ENCODE measurements around the gene TMEM9.
"Not testable (repeated sequence)": the region's sequence is repeated elsewhere in the genome, so short reads cannot be mapped to it uniquely, and the experiment has no call there.

TMEM9 gene

DNA sequence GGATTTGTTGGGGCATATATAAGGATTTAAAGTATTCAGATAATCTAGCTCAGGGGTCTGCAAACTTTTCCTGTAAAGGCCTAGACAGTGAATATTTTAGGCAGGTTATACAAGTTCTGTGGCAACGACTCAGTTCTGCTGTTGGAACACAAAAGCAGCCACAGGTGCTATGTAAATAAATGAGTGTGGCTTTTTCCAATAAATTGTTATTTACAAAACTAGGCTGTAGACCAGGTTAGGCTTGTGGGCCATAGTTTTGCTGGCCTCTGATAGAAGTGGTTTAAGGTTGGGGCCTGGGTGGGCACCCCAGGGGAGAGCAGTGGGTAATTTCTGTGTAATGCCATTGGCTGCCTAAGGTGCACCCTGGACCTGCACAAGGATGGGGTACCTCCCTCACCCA, 19.5 kb upstream of the TMEM9 start:
- DNase-seq (ENCODE audit: low read depth, low spot score) = no peak

DNA sequence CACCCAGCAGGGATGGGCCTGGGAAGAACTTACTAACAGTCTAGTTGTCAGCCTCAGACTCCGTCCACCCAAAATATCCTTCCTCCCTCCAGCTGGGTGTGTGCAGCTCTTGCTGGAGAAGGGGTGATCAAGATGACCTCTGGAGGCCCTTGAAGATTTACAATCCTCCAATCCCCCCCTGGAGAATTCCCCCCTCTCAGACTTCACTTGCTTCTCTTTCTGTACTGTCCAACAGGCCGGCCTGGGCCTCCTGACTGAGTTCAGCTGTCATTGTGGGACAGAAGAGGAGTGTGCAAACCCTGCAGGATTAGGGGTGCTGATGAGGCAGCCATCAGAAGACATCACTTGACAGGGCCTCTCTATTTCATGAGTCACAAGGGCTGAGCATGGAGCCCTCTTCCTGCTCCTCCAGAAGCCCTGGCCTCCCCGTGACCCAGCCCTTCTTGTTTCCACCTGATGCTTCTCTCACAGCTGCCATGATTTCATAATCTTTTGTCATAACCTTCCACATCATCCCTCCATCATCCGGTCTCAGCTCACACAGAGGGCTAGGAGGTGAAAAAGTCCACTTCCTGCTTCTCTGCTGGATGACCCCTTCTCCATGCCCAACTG, 18.8 kb upstream of the TMEM9 start:
- DNase-seq (ENCODE audit: low read depth, low spot score) = no peak

DNA sequence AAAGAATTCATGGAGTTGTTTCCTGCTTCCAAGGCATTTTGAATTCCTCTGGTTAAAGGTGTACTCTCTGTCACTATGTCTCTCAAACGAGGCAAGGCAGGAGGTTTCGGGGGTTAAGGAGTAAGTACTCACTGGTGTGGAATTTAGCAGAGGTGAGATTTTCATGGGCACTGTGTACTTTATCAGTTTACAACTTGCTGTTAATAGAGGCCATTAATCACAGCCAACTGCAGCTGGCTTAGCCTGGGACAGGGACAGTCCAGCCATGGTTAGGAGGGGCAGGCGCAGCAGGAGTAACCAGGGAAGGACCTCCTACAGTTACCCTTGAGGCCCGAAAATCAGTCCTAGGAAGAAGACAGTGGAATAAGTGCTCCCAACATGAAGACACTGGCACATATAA, 18.1 kb upstream of the TMEM9 start:
- no peak for DNase-seq (ENCODE audit: low read depth, low spot score)

DNA sequence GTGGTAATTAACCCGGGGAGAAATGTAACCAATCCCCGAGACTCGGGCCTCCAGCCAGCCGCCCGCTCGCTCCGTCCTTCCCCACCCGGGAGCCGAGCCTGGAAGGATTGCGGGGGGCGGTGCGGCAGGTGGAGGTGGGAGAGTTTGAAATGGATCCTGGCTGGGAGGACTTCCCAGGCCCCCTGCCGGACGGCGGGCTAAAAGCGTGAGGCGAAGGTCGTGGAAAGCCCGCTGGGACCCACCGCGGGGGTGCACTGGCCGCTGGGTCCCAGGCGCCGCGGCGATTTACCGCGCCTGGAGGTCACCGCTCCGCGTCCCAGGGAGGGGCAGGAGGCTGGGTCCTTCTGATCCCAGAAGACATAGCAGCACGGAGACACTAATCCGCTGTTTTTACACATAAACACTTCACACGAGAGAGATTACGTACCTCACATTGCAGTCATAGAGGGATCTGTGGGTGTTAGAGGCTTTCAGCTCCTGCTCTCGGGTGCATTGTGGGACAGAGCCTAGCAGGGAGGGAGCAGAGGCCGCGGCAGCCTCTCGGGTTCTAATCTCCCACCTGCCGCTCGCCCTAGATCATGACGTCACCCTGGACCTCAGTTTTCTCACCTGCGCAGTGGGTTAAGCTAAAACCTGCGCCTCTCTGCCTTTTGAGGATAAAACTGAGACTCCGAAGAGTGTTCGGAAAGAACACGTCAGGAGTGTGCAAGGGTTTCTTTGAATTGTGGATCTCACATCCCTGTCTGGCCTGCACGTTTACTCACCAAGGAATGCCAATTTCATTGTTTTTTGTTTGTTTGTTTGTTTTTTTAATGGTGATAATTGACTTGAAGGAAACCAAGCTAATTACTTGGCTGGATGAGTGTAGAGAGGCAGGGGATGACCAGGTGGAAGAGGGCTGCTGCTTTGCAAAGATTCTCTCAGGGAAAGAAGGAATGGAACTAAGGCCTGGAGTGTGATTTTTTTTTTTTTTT, 17.1 kb upstream of the TMEM9 start:
- DNase-seq (ENCODE audit: low read depth, low spot score) = peak; percentile 75

DNA sequence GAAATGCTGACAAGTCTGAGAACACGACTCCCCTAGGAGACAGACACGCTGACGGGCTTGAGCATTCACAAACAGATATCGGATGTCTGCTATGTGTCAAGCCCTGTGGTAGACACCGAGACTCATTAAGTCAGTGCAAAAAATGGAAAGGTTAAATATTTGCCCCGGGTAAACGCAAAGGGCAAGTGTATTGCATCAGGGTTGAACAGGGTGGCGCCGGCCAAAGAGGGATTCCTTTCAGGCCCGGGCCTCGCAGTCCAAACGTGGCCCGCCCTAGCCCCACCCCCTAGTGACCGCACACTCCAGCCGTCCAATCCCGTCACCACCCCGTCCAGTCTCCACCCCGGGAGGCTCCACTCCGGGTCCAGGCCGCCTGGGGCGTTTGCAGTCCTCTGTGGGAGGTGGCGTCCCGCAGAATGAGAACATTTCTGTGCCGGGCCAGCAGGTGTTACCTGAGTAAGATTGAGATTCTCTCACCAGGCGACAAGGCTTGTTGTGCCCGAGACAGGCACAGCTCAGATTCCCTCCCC, 16.3 kb upstream of the TMEM9 start:
- peak; percentile 96 for DNase-seq (ENCODE audit: low read depth, low spot score)

DNA sequence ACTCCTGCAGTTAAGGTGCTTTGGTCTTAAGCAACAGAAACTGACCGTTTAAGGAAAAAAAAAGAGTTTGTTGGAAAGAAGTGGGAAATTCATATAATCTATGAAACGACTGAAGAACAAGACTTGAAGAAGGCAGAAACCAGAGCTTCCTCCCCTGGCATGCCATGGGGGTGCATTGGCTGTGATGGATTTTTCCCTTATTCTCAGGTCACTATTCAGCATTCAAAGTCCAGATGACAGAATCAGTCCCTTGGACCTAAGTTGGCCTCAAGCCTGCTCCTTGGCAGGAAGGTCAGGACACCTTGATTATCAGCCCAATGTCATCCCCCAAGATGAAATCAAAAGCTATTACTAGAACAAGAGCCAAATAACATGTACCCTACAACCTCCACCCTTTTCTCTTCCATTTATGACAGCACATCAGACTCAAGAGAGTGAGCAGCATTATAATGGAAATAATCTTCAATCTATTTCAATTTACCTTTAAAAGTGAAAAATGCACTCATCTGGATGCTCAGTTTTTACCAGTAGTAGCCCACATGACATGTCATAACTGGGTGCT, 15.8 kb upstream of the TMEM9 start:
- no peak for DNase-seq (ENCODE audit: low read depth, low spot score)

DNA sequence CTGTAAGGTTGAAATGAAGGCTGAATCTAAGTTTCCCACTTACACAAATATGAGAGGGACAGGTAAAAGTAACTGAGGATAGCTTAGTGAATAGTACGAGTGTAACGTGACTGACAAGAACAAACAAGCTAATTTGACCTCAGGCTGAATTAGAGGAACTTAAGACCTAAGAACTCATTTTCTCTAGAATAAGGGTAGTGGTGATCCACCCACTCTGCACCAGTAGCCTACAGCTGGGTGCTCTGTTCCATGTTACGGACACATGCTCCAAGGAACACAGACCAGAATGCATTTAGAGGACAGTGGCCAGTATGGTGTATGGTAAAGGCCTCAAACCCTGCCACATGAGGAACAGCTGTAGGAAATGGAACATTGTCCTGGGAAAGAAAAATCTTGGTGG, 14.9 kb upstream of the TMEM9 start:
- no peak for DNase-seq (ENCODE audit: low read depth, low spot score)

DNA sequence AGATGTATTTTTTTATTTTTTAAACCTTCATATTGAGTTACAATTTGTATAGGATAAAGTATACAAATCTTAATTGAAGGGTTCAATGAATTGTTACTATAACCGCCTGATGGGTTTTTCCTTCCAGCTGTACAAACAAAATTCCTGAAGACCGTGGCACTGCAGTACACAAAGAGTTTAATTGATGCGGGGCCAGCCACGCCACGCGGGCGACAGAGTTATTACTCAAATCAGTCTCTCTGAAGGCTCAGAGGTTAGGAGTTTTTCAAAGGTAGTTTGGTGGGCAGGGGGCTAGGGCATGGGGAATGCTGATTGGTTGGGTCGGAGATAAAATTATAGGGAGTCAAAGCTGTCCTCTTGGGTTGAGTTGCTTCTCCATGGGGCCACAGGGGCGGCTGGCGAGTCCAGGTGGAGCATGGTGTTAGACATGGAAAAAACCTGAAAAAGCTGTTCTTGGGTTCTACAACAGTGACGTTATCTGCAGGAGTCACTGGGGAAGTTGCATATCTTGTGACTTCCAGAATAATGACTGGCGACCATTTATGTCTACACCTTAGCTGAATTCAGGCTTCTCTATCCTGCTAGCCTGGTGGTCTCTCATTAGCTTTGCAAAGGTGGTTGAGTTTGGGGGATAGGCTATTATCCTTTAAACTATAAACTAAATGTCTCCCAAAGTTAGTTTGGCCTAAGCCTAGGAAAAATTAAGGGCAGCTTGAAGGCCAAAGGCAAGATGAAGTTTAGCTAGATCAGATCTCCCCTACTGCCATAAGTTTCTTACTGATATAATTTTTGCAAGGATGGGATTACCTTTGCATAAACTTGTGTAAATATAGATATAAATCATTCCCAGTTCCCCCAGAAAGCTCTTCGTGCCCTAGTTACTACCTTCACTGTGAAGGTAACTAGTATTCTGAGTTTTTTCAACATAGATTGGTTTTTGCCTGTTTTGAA, 13.0 kb upstream of the TMEM9 start:
- DNase-seq (ENCODE audit: low read depth, low spot score) = no peak

DNA sequence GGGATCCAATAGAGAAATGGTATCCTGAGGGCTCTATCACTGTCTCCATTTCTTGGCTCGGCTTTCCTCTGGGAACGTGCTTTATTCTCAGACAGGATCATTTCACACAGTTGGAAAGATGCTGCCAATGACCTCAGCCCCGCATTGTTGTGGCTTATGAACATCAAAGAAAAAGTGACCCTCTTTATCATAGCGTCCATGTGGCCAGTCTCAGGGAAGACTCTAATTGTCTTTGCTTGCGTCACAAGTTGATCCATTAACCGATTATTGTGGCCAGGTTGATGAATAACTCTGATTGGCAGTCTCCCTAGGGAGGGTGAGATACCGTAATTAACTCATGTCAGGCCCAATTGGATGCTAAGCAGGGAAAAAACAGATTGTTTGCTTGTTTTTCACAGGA, 10.4 kb upstream of the TMEM9 start:
- DNase-seq (ENCODE audit: low read depth, low spot score) = no peak

DNA sequence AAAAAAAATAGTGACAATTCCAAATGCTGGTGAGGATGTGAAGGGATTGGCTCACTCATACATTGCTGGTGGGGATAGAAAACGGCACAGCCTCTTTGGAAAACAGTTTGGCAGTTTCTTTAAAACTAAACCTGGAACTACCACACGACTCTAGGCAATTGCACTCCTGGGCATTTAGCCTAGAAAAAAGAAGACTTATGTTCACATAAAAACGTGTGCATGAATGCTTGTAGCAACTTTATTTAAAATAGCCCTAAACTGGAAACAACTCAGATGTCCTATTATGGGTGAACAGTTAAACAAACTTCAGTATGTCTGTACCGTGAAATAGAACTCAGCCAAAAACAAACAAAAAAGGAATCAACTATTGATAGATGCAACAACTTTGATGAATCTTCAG, 9.4 kb upstream of the TMEM9 start:
- DNase-seq (ENCODE audit: low read depth, low spot score) = no peak

DNA sequence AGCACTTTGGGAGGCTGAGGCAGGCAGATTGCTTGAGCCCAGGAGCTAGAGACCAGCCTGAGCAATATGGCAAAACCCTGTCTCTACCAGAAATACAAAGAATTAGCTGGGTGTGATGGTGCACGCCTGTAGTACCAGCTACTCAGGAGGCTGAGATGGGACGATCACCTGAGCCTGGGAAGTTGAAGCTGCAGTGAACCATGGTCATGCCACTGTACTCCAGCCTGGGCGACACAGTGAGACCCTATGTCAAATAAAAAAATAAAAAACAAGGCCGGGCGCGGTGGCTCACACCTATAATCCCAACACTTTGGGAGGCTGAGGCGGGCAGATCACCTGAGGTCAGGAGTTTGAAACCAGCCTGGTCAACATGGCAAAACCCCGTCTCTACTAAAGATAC, 8.8 kb upstream of the TMEM9 start:
- not testable (repeated sequence) for DNase-seq (ENCODE audit: low read depth, low spot score)

DNA sequence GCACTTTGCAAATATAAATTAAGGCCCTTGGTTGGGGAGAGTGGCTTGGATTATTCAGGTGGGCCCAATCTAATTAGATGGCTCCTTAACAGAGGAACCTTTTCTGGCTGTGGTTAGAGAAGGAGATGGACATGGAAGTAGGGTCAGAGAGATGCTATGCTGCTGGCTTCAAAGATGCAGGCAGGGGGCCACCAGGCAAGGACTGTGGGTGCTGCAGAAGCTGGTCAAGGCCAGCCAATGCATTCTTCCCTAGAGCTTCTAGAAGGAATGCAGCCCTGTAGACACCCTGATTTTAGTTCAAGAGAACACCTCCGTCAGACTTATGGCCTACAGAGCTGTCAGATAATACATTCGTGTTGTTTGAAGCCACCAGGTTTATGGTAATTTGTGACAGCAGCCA, 3.7 kb upstream of the TMEM9 start:
- no peak for DNase-seq (ENCODE audit: low read depth, low spot score)

DNA sequence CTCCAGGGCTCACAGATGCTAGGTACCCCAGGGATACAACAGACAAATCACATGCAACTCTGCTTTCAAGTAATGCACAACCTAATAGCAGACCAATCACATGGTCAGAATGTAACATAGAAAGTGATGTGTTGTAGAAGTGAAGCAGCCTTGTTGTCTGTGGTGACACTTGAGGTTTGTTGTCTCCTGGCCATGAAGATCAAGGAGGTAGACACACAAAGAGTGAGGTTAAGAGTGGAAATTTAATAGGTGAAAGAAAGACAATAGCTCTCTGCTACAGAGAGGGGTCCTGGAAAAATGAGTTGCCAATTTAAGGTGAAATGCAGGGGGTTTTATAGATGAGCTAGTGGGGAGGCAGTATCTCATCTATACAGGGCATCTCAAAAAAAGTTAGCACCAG, 2.5 kb upstream of the TMEM9 start:
- DNase-seq (ENCODE audit: low read depth, low spot score) = no peak

DNA sequence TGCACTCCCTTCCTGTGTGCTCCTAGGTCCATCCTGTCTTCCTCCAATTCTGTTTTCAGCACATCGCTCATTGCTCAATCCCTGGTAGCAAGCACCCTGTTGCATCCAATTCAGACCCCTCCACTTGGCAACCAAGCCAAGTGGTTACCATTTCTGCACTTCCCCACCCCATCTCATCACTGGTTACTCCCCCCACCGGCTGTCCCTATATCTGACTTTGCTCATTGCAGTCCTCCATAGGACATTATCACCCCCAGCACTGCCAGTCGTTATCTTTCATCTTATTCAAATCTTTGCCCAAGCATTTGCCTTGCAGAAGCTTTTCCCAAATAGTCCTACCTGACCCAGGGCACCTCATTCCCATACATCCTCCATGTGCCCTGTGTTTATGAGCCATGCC, 2.1 kb upstream of the TMEM9 start:
- no peak for DNase-seq (ENCODE audit: low read depth, low spot score)

DNA sequence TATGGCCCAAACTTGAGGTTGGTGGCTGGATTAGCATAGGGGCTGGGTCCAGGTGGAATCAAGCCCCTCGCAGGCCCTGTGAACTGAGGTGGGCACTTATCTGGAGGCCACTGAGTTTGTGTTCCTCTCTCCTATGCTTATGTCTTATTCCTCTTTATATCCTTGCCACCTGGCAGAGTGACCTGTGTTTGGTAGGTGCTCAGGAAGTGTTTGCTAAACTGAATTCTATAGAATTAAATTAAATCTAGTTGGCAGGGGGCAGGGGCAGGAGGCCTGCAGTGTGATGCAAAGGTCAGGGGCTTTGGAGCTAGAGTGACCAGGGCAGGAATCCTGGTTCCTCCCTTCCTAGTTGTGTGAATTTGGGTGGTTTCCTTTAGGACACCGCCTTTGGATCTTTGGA, 1.1 kb upstream of the TMEM9 start:
- DNase-seq (ENCODE audit: low read depth, low spot score) = no peak

DNA sequence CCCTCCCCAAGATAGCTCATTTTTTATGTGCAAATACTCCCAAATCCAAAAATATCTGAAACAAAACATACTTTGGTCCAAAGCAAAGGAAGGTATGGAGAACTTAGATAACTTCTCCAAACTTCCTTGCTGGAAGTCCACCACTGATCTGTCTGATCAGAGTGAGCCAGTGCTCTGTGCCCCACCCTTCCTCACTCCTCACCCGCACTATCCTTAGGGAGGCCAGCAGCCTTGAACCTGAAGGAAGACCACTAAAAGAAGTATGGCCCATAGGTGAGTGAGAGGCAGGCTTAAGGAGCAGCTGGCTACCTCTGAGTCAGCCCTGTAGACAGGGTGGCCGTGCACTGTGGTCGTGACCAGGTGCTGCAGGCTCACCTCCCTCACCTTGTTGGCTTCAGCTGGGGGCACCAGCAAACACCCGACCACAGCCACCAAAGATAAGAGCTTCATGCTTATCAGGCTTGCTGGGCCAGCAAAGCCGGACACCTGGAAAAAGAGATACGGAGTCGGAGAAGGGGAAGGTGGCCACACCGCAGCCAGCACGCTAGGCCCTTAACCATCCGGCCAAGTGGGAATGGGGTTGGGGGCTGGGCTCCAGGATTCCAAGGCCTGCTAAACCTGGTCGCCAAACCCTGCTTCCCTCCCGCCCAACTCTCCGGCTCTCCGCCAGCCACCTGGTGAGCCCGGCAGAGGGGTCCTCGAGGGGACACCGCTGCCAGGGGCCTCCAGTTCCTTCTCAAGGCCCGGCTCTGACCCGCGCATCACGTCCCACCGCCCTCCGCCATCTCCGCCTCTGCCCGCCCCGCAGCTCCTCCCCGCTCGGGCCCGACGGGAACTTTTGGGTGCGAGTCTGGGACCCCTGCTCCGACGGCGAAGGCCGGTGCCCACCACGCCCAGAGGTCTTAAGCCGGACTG, 543 bp downstream of the TMEM9 start:
- peak; percentile 64 for DNase-seq (ENCODE audit: low read depth, low spot score)

DNA sequence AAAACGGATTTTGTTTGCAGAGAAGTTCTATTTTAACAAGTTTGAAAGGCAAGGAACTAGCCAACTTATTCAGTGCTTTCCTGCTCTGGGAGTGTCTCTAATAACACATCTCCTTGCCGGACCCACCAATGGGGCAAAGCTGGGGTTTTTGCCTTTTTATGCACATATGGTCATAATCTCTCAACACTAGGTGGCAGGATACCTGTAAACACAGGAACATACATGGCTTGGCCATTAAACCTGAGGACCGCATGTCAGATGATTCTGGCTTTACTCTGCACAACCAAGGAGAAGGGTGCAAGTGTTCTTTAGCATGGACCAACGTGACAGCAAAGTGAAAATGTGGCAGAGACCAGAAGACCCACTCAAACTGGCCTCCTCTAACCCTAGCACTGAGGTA, 4.9 kb downstream of the TMEM9 start:
- DNase-seq (ENCODE audit: low read depth, low spot score) = no peak

DNA sequence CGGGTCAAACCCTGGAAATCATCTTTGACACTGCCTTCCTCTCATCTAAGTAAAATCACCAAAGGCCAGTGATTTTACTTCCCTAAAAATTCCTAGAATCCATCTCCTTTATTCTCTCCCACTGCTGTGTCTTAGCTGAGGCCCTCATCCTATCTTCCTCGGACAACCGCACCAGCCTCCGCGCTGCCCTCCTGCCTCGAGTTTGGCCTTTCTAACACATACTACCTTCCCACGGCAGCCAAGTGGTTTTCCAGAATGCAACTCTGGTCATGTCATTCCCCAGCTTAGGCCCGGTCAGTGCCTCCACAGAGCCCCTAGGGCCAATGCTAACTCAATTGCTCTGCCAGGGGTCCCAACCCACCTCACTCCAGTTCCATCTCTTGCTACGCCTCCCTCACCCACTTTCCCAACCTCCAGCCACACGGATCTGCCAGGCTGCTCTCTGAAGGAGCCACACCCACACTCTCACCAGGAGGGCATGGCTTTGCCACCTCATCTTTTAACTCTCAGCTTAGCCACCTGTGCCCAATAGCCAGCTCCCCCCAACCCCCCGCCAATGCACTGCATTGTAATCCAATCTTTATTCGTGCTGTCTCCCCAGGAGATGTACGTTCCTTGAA, 6.8 kb downstream of the TMEM9 start:
- no peak for DNase-seq (ENCODE audit: low read depth, low spot score)

DNA sequence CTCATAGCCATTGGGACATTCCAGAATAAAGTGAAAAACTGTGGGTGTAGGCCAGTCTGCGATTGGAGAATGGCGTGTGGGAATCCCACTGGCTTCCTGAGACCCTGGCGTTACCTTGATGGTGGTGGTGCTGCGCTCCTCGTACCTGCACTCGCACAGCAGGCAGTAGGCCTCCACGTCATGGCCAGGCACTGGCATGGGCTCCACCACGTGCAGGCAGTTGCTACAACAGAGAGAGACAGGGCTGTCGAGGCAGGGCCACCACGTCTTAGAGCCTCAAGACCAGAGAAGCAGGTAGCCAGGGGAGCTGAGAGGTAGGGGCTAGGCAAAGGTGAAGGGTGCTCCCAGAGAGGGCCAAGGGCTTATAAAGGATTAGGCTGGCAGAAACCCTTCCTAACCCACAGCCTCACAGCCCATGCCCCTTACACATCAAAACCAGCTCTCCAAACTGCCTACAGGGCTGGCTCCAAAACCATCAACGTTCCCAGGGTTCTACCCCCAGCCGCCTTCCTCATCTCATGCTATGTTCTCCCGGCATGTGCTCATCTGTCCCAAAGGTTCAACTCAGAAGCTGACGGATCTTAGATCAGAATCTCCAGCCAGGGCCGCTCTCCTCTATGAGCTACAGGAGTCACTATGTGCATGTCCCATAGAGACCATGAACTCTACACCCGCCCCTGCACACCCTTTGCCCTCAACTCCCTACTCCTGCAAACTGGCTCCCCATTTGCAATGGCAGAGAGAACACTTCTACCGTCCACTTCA, 7.5 kb downstream of the TMEM9 start:
- DNase-seq (ENCODE audit: low read depth, low spot score) = no peak
